Measurements from ENCODE around the gene LGALS3.

LGALS3 gene

GRCh38 chr14:55115460-55115859 is 13.6 kb upstream of the LGALS3 start:
- no peak for DNase-seq (ENCODE audit: low spot score)

DNA sequence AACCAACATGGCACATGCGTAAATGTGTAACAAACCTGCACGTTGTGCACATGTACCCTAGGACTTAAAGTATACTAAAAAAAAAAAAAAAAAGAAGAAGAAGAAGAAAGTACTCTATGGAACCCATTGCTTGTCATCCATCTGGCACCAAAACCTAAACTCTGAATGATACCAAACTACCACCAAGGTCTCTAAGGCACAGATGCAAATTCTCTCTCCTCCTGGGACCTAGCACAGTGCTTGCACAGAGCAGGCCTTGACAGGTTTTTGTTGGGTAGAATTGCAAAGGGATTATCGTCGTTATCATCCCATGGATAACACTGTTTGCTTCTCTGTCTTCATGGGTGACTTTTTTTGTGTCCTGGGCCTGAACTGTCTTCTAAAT is 13.2 kb upstream of the LGALS3 start:
- DNase-seq (ENCODE audit: low spot score): no peak

GRCh38 chr14:55116246-55117030 is 12.6 kb upstream of the LGALS3 start:
- no peak for DNase-seq (ENCODE audit: low spot score)

- DNase-seq (ENCODE audit: low spot score): no peak
Observed at GRCh38 chr14:55117803-55118441, 11.1 kb upstream of the LGALS3 start.

- no peak for DNase-seq (ENCODE audit: low spot score)
Observed at GRCh38 chr14:55118761-55119160, 10.3 kb upstream of the LGALS3 start.

DNA sequence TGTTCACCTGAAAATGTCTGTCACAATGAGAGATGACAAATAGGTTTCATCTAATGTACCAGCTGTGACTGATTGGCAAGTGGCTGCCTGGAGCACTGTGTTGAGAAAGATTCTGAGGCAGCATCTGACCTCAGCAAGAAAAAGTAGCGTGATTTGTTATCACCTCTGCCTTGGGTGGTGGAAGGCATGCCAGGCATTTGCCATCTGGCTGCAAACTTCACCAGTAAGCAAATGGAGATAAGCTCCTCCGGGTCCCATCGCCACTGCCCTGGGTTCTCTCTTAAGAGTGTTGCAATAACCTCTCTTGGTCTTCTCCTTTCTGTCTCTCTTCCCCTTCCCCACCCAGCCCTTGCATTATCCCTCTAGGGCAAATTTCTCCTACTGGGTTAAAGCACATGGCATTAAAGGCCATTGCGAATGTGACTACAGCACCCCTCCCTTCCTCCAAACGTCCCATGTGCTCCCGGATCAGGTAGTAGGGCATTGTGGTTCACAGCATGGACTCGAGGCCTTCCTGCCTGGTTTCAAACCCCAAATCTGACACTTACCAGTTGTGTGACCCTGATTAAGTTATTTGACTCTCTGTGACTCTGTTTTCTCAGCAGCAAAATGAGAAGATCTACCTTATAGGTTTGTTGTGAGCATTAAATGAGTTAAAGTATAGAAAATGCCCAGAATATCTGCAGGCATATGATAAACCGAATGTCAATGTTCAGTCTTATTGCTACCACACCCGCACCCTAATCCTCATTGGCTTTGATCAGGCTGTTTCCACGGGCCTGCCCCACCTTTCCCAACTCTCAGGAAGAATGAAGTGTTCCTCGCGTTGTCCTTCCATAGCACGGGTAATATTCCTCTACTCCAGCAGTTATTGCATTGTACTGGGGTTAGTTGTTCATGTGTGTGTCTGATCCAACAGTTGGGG is 8.2 kb upstream of the LGALS3 start:
- no peak for DNase-seq (ENCODE audit: low spot score)

DNA sequence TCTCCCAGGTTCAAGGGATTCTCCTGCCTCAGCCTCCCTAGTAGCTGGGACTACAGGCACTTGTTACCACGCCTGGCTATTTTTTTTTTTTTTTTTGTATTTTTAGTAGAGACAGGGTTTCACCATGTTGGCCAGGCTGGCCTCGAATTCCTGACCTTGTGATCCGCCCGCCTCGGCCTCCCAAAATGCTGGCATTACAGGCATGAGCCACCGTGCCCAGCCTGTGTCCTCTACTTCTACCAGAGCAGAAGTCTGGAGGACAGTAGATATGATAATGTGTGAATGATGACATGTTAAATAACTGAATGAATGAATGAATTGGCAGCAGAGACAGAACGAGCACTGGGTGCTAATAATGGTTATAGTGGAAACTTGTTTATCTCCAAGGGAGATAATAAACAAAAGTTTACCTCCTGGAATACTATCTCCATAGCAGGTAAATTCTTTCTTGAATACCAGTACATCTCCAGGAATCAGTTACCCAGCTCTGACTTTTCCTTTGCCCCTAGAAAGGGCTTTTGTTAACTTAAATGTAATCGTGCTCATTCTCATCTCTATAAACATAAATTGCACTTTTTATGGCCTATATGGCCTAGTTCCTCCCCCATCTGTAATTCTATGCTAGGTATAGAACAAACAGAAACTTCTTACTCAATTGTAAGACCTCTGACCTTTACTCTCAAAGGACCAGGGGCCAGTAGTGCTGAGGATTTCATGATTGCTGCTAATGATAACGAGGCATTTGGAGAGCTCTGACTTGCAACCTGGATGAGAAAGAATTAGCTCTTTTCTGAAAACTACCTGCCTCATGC is 7.2 kb upstream of the LGALS3 start:
- DNase-seq (ENCODE audit: low spot score): no peak

- peak; percentile 17 for DNase-seq (ENCODE audit: low spot score)
Observed at GRCh38 chr14:55122440-55122986, 6.5 kb upstream of the LGALS3 start.

GRCh38 chr14:55123101-55123500 is 6.0 kb upstream of the LGALS3 start:
- peak; percentile 71 for DNase-seq (ENCODE audit: low spot score)

DNA sequence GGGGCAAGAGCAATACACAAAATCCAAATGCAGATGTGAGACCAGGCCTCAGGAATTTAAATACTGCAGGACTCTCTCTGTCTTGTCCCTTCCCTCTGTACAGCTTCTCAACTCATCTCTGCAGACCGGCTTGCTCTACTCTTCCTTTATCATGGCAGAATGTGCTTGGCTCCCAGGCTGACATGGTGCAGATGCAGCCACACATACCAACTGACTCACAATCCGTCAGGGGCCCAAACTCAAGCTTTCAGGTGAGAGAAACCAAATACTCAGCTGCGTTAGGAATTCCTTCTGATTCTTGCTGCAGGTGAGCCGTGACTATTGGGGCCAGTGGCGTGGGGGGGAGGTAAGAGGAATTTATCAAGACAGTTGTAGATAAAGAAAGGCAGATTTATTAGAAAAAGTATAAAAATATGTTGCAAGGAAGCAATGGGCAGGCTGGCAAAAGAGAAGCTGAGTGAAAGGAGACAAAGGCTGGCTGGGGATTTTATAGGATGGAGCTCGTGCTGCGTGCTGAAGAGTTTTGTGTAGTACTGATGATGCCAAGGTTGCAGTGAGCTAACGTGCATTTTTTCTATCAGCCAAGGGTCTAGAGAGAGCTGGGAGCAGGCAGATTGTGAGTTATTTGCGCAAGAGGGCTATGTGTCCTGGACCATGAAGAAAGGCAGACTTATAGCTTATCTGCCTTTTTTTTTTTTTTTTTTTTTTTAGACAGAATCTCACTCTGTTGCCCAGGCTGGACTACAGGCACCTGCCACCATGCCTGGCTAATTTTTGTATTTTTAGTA is 5.0 kb upstream of the LGALS3 start:
- no peak for DNase-seq (ENCODE audit: low spot score)

DNA sequence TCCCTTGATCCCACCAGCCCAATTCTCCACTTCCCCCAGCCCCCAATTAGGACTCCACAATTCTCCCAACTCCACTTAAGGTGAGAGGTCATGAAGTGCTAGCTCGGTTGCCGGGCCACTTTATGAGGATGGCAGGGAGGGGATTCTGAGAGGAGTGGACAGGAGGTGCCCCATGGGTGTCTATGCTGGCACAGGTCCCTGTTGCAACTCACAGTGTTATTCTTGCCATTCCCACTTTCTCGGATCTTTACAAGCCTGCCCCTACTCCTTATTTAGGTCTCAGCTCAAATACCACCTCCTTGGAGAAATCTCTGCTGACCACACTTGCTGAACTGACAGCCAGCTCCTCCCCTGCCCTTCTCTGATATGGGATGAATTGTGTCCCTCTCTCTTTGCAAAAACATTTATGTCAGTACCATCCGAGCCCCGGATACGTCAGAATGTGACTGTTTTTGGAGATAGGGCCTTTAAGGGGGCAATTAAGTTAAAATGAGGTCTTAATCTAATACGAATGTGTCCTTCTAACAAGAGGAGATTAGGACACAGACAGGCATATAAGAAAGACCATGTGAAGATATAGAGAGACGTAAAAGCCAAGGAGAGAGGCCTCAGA is 4.2 kb upstream of the LGALS3 start:
- no peak for DNase-seq (ENCODE audit: low spot score)

GRCh38 chr14:55125403-55125802 is 3.6 kb upstream of the LGALS3 start:
- DNase-seq (ENCODE audit: low spot score): no peak

GRCh38 chr14:55126034-55126433 is 3.0 kb upstream of the LGALS3 start:
- no peak for DNase-seq (ENCODE audit: low spot score)

DNA sequence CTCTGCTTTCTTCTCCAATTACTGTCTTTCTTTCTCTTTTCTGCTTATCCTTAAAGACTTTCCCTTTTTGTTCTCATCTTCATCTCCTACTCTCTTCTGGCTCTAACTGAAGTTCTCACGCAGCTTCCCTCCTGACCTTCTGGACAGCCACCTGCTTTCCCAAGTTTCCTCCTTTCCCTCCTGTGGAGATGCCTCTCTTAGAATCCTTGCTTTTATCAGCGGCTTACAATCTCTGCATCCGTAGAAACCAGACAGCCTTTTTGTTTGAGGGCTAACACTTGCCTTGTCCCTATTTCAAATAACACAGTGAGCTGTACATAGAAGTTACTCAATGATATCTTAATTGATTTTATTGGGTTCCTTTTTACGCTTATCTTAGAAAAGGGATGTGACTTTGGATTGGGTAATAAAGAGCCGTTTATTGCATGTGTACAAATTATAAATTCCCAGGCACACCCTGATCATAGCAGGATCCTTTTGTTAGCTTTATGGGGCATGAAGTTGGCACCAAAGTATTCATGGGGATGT is 2.1 kb upstream of the LGALS3 start:
- DNase-seq (ENCODE audit: low spot score): no peak

GRCh38 chr14:55127460-55127951 is 1.5 kb upstream of the LGALS3 start:
- peak; percentile 16 for DNase-seq (ENCODE audit: low spot score)

GRCh38 chr14:55128386-55129085 is 516 bp upstream of the LGALS3 start:
- DNase-seq (ENCODE audit: low spot score): no peak

DNA sequence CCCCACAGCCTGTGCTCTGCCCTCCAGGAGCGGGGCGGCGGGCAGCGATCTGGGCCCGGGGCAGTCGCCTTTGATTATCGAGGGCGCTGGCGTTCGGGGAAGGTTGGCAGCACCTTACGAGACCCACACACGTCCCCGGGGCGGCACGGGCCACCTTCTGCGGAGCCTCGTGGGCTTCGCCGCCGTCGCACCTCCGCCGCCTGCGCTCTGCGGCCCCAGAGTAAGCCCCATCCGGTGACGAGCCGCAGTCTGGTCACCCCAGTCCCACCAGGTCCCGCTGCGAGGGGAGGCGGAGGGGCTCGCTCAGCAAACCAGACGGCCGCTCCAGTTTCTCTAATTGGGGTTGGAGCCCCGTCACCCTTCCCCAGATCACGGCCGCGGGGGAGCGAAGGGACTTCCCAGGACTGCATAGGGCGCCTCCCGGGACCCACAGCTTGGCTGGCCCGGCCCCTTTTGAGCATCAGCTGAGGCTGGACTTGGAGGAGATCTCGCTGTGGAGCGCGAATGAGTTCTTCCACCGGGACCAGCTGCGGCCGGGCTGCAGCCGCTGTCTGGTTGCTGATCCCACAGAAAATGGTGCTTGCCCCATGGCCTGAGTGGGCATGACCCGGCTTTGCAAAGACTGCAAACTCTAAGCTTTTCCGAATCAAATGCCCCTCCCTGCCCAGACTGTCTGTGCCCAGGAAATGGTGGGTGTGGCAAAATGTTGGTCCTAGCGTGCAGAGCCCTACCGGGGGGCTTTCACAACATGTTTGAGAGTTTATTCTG is 560 bp downstream of the LGALS3 start:
- peak; percentile 86 for DNase-seq (ENCODE audit: low spot score)

GRCh38 chr14:55130196-55130550 is 1.1 kb downstream of the LGALS3 start:
- peak; percentile 59 for DNase-seq (ENCODE audit: low spot score)

Measured in GM03348 (cell line).